Omental fat pad (tissue), 4 donors: Measurements from ENCODE around the gene NTN1. TPM values are rescaled to one million over a fixed set of nuclear protein-coding genes. Genes with fewer than 3 reads are reported as not detected.

Source experiments
- ATAC-seq: fragments of 150-250 bp; one replicate; pipeline ENCODE4 v1.9.1; 2016; ENCODE audit warnings: mild to moderate bottlenecking, moderate library complexity; ENCODE audit not compliant: low FRiP score
- DNase-seq: peaks from one replicate; pipeline ENCODE4 v3.0.0-alpha.2; 2019; ENCODE audit warnings: low spot score
- CTCF ChIP-seq, 3 donors: fragments of 450-650 bp; IDR thresholded peaks; one replicate each; pipeline ENCODE4 v1.5.1; 2016 to 2017; ENCODE audit warnings: antibody characterized with exemption in 3 of 3, mild to moderate bottlenecking in 3 of 3, moderate library complexity in 2 of 3
- total RNA-seq, 4 donors: library from RNA; depleted of rRNA; stranded (reverse); fragments of >200 nt; gene quantifications; one replicate each; pipeline ENCODE4 v1.1.0, GENCODE V29; 2016

The NTN1 gene
- total RNA-seq, 4 donors from 2014 or later, result 0.69 to 7.3 (median 2.5) TPM

- DNase-seq (no peak), ATAC-seq (no peak)
- TF ChIP-seq CTCF (IDR thresholded peaks at IDR 0.05), result no peak
Measured at GRCh38 chr17:9181640-9182039, 160.3 kb downstream of the NTN1 start.

GRCh38 chr17:9183306-9183705, 162.0 kb downstream of the NTN1 start:
- ATAC-seq, result no peak
- no peak for DNase-seq
- no peak for TF ChIP-seq CTCF (IDR thresholded peaks at IDR 0.05)

- DNase-seq, result no peak
- TF ChIP-seq CTCF (IDR thresholded peaks at IDR 0.05), result no peak
- ATAC-seq, result no peak
Measured at GRCh38 chr17:9185142-9185541, 163.8 kb downstream of the NTN1 start.

- no peak for TF ChIP-seq CTCF (IDR thresholded peaks at IDR 0.05)
- DNase-seq (no peak), ATAC-seq (no peak)
Measured at GRCh38 chr17:9185688-9186284, 164.5 kb downstream of the NTN1 start.

- no peak for TF ChIP-seq CTCF (IDR thresholded peaks at IDR 0.05)
- ATAC-seq (no peak), DNase-seq (no peak)
Measured at GRCh38 chr17:9187828-9188227, 166.5 kb downstream of the NTN1 start.

- no peak for ATAC-seq
- no peak for TF ChIP-seq CTCF (IDR thresholded peaks at IDR 0.05)
- DNase-seq, result no peak
Measured at GRCh38 chr17:9188367-9188766, 167.1 kb downstream of the NTN1 start.

- ATAC-seq (no peak), DNase-seq (no peak)
- no peak for TF ChIP-seq CTCF (IDR thresholded peaks at IDR 0.05)
Measured at GRCh38 chr17:9189870-9190269, 168.6 kb downstream of the NTN1 start.
